ENCODE measurements around the gene MCM3AP. TPM values are rescaled to one million over a fixed set of nuclear protein-coding genes. Genes with fewer than 3 reads are reported as not detected.

The MCM3AP gene
- total and polyA plus RNA-seq, 9 of the 15 experiments (the other 6 are each of a cell fraction or from before 2014, with no cell fraction given), result 6.5 to 179 (median 69.6) TPM

DNA sequence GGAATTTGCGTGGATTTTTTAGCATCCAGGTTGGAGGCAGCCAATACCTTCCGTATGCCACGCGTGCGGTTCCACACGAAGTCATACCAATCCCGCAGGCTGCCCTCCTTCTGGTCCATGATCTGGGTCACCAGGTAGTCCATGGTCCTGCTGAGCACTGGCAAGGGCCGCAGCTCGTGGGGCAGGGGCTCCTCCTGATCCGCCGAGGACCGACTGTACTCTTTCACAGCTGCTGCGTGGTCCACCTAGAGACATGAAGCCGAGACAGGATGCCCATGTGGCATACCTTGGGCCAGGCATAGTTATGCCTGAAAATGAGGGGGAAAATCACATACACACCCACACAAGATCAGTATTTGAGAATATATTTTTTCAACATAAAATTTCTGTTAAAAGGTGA lies 12.1 kb downstream of the MCM3AP start:
- no peak overlapping the region for H3K4me3 ChIP-seq
- H2AFZ ChIP-seq (ENCODE audit: low read depth, low read length), result no peak overlapping the region
- WGBS (ENCODE audit: insufficient coverage, low coverage, missing lambda C conversion rate), result 94% methylated on average over 14 of the region's 14 CpGs
- 0 out of 4 replicates have a peak overlapping the region, but pooled peaks of 1 of the 2 experiments have one; percentile 27 for H3K9ac ChIP-seq (ENCODE audit: insufficient read depth in 1 of 2, low read depth in 2 of 2, low read length in 2 of 2)
- no peaks in the 10 kb centered on the region for H3K27me3 ChIP-seq (ENCODE audit: control insufficient read depth in 2 of 2, insufficient read depth in 2 of 2, low read length in 2 of 2)
- no peak for ATAC-seq
- H3K4me2 ChIP-seq (ENCODE audit: insufficient read depth, low read length), result no peak overlapping the region
- H3K36me3 ChIP-seq (ENCODE audit: control insufficient read depth, insufficient read depth, low read length), result peaks cover 92% of the 10 kb centered on the region
- H3K9me3 ChIP-seq (replicated peaks; ENCODE audit: control insufficient read depth, insufficient read depth, low read depth, low read length), result no peaks in the 10 kb centered on the region
- no peak overlapping the region for H3K27ac ChIP-seq (ENCODE audit: extremely low read depth, low read depth, low read length)
- DNase-seq (ENCODE audit: extremely low read depth in 1 of 4, low spot score in 3 of 4), result no peak
- peaks cover 4% of the 10 kb centered on the region for H3K9me1 ChIP-seq (ENCODE audit: control insufficient read depth, insufficient read depth, low read length)
- intact Hi-C loops (cut with micrococcal nuclease), result no loop called here
- 0 out of 3 replicates have a peak, but pooled peaks cover 1% of the 10 kb centered on the region for H3K79me2 ChIP-seq (ENCODE audit: control insufficient read depth, insufficient read depth, low read length)
- no peak for FAIRE-seq
- no peaks in the 10 kb centered on the region for H3K4me1 ChIP-seq (replicated peaks in 1 of 2; ENCODE audit: control insufficient read depth in 2 of 2, insufficient read depth in 2 of 2, low read length in 2 of 2)
- no peaks in the 10 kb centered on the region for H4K20me1 ChIP-seq (replicated peaks; ENCODE audit: control insufficient read depth, insufficient read depth, low read length)
- TF ChIP-seq ATF7 (IDR thresholded peaks at IDR 0.05) (no peak), NR3C1 (CRISPR knock-in tag; IDR thresholded peaks at IDR 0.05) (no peak), ZKSCAN1 (IDR thresholded peaks at IDR 0.05; ENCODE audit: low read depth, low read length) (no peak), NCOA2 (IDR thresholded peaks at IDR 0.05; ENCODE audit: partially characterized antibody in 2 of 2) (no peak), HMGN3 (IDR thresholded peaks at IDR 0.05; ENCODE audit: borderline replicate concordance, extremely low read depth, insufficient read length, low read depth, low read length) (no peak), TEAD2 (tag; IDR thresholded peaks at IDR 0.05) (no peak), ZNF354B (CRISPR knock-in tag; IDR thresholded peaks at IDR 0.05) (no peak), BMI1 (IDR thresholded peaks at IDR 0.05; ENCODE audit: low read length) (no peak), TCF3 (CRISPR knock-in tag; IDR thresholded peaks at IDR 0.05) (no peak), FIP1L1 (IDR thresholded peaks at IDR 0.05; ENCODE audit: low read depth, low read length, poor library complexity, severe bottlenecking) (no peak), ZNF830 (CRISPR knock-in tag; IDR thresholded peaks at IDR 0.05) (no peak)
- TF ChIP-seq, protein P1, sequence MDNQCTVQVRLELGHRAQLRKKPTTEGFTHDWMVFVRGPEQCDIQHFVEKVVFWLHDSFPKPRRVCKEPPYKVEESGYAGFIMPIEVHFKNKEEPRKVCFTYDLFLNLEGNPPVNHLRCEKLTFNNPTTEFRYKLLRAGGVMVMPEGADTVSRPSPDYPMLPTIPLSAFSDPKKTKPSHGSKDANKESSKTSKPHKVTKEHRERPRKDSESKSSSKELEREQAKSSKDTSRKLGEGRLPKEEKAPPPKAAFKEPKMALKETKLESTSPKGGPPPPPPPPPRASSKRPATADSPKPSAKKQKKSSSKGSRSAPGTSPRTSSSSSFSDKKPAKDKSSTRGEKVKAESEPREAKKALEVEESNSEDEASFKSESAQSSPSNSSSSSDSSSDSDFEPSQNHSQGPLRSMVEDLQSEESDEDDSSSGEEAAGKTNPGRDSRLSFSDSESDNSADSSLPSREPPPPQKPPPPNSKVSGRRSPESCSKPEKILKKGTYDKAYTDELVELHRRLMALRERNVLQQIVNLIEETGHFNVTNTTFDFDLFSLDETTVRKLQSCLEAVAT (IDR thresholded peaks at IDR 0.05), result no peak
- TF ChIP-seq, protein P2, sequence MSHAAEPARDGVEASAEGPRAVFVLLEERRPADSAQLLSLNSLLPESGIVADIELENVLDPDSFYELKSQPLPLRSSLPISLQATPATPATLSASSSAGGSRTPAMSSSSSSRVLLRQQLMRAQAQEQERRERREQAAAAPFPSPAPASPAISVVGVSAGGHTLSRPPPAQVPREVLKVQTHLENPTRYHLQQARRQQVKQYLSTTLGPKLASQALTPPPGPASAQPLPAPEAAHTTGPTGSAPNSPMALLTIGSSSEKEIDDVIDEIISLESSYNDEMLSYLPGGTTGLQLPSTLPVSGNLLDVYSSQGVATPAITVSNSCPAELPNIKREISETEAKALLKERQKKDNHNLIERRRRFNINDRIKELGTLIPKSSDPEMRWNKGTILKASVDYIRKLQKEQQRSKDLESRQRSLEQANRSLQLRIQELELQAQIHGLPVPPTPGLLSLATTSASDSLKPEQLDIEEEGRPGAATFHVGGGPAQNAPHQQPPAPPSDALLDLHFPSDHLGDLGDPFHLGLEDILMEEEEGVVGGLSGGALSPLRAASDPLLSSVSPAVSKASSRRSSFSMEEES (CRISPR knock-in tag; IDR thresholded peaks at IDR 0.05), result no peak
- TF ChIP-seq, protein P3, sequence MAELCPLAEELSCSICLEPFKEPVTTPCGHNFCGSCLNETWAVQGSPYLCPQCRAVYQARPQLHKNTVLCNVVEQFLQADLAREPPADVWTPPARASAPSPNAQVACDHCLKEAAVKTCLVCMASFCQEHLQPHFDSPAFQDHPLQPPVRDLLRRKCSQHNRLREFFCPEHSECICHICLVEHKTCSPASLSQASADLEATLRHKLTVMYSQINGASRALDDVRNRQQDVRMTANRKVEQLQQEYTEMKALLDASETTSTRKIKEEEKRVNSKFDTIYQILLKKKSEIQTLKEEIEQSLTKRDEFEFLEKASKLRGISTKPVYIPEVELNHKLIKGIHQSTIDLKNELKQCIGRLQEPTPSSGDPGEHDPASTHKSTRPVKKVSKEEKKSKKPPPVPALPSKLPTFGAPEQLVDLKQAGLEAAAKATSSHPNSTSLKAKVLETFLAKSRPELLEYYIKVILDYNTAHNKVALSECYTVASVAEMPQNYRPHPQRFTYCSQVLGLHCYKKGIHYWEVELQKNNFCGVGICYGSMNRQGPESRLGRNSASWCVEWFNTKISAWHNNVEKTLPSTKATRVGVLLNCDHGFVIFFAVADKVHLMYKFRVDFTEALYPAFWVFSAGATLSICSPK (IDR thresholded peaks at IDR 0.05; ENCODE audit: borderline replicate concordance), result no peak
- ChIA-PET POLR2A (no interaction called here), CTCF (ENCODE audit: low intra/inter-chr PET ratio) (no interaction called here)
- no TSS peak for BruUV-seq (replicated peaks)
- in situ Hi-C loops (cut with MboI), result no loop called here

All from K562 (cell line).